Skeletal muscle satellite cell (primary cell): ENCODE data around the gene GPBAR1. TPM values are rescaled to one million over a fixed set of nuclear protein-coding genes. Genes with fewer than 3 reads are reported as not detected.
A peak's percentile ranks its signal among the peaks of the same experiment; 100 is the strongest.

Experiments used
- H3K27me3 ChIP-seq: 2 replicates; pipeline ENCODE4 v1.7.0; 2013; ENCODE audit warnings: low read length; ENCODE audit not compliant: control insufficient read depth, insufficient read depth
- H3K36me3 ChIP-seq: 2 replicates; pipeline ENCODE4 v1.7.0; 2013; ENCODE audit warnings: mild to moderate bottlenecking, control low read depth, low read length; ENCODE audit not compliant: insufficient read depth
- H3K4me1 ChIP-seq: 2 replicates; pipeline ENCODE4 v1.7.0; 2013; ENCODE audit warnings: low read length; ENCODE audit not compliant: control insufficient read depth, insufficient read depth
- H3K4me2 ChIP-seq: 2 replicates; pipeline ENCODE4 v1.7.0; 2013; ENCODE audit warnings: mild to moderate bottlenecking, low read length
- H3K4me3 ChIP-seq: 2 replicates; pipeline ENCODE4 v1.7.0; 2013; ENCODE audit warnings: low read length
- H3K9ac ChIP-seq: 2 replicates; pipeline ENCODE4 v1.7.0; 2013; ENCODE audit warnings: mild to moderate bottlenecking, low read depth, low read length, moderate library complexity
- H3K9me3 ChIP-seq: replicated peaks from 2 replicates; pipeline ENCODE4 v1.7.0; 2013; ENCODE audit warnings: mild to moderate bottlenecking, control low read depth, low read length
- total RNA-seq: library from RNA; depleted of rRNA; stranded (reverse); fragments of >200 nt; gene quantifications from 2 replicates; pipeline ENCODE4 v1.2.3, GENCODE V29; 2012; rRNA removed

GPBAR1 gene, protein sequence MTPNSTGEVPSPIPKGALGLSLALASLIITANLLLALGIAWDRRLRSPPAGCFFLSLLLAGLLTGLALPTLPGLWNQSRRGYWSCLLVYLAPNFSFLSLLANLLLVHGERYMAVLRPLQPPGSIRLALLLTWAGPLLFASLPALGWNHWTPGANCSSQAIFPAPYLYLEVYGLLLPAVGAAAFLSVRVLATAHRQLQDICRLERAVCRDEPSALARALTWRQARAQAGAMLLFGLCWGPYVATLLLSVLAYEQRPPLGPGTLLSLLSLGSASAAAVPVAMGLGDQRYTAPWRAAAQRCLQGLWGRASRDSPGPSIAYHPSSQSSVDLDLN
- total RNA-seq: under 0.01 and 0.44 TPM in 2 replicates

GRCh38 chr2:218260742-218261422 lies at the start of gene GPBAR1:
Gene GPBAR1, plus strand, starts transcription at chr2:218261015. Its CDS starts 1,710 bp downstream, at chr2:218262725.
- Histone ChIP-seq H3K9me3 (no peaks in the 10 kb centered on the region), H3K4me1 (peaks cover 12% of the 10 kb centered on the region), H3K9ac (no peak within 1 kb of the TSS), H3K27me3 (no peaks in the 10 kb centered on the region), H3K4me2 (no peak within 1 kb of the TSS), H3K4me3 (no peak within 1 kb of the TSS), H3K36me3 (peaks cover 37% of the 10 kb centered on the region)

DNA sequence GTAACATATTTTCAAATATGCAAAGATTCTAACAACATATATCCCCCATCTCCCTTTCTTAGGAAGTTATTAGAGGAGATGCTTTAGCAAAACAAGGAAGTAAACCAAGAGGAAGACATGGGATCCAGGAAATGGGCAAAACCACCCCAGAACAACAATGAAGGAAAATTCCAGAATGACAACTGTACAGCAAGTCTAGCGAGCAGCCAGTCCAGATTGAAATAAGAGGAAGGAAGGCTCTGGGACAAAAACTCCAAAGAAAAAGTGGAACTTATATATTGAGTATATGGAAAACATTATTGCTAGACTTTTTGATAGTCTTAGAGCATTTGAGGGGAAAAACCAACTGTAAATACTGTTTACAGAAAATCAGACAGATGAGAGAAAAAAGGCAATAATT lies 46.7 kb upstream of the GPBAR1 start:
- Histone ChIP-seq H3K9me3 (peaks cover 4% of the 10 kb centered on the region), H3K4me3 (no peak overlapping the region), H3K4me1 (peaks cover 11% of the 10 kb centered on the region), H3K9ac (no peak overlapping the region), H3K4me2 (no peak overlapping the region), H3K36me3 (no peaks in the 10 kb centered on the region), H3K27me3 (peaks cover 5% of the 10 kb centered on the region)

DNA sequence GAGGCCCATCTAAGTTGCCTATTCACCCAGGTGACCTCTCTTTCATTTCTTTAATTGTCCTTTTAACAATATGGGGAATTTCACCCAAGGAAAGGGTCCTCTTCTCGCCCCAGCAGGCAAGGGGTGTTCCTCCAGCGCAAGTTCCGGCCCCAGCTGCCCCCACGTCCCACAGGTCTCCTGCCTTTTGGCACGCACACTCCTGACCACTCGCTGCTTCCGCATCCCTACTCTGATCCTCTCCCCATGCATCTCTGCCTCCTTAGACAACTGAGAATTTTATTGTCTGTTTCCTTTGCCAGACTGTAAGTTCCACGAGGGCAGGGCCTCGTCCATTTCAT lies 44.5 kb upstream of the GPBAR1 start:
- Histone ChIP-seq H3K27me3 (peaks cover 5% of the 10 kb centered on the region), H3K9ac (peak overlapping the region; percentile 99), H3K9me3 (no peaks in the 10 kb centered on the region), H3K4me3 (peak overlapping the region; percentile 92), H3K4me2 (peak overlapping the region; percentile 89), H3K4me1 (peaks cover 32% of the 10 kb centered on the region), H3K36me3 (peaks cover 17% of the 10 kb centered on the region)

GRCh38 chr2:218216674-218217359 lies 44.0 kb upstream of the GPBAR1 start, which contains the start of gene ARPC2:
Gene ARPC2, plus strand, starts transcription at chr2:218217189. Its CDS starts 282 bp downstream, at chr2:218217471.
- Histone ChIP-seq H3K4me3 (peak within 1 kb of the TSS; percentile 92), H3K4me2 (peak within 1 kb of the TSS; percentile 90), H3K9ac (peak within 1 kb of the TSS; percentile 99), H3K9me3 (no peaks in the 10 kb centered on the region), H3K36me3 (peaks cover 22% of the 10 kb centered on the region), H3K27me3 (peaks cover 2% of the 10 kb centered on the region), H3K4me1 (peaks cover 33% of the 10 kb centered on the region)

- H3K36me3 ChIP-seq: peaks cover 25% of the 10 kb centered on the region
- no peaks in the 10 kb centered on the region for H3K9me3 ChIP-seq
Observed at GRCh38 chr2:218217360-218218267, 43.2 kb upstream of the GPBAR1 start.

GRCh38 chr2:218218268-218219185 lies 42.3 kb upstream of the GPBAR1 start:
- Histone ChIP-seq H3K36me3 (peaks cover 35% of the 10 kb centered on the region), H3K4me2 (peak overlapping the region; percentile 90), H3K4me1 (peaks cover 45% of the 10 kb centered on the region), H3K4me3 (peak overlapping the region; percentile 92), H3K9me3 (no peaks in the 10 kb centered on the region), H3K27me3 (no peaks in the 10 kb centered on the region), H3K9ac (peak overlapping the region; percentile 99)

More at GRCh38 chr2:218217360-218218267, 43.2 kb upstream of the GPBAR1 start:
- H3K27me3 ChIP-seq: no peaks in the 10 kb centered on the region
- peak overlapping the region; percentile 99 for H3K9ac ChIP-seq
- peak overlapping the region; percentile 90 for H3K4me2 ChIP-seq
- peaks cover 37% of the 10 kb centered on the region for H3K4me1 ChIP-seq
- peak overlapping the region; percentile 92 for H3K4me3 ChIP-seq

DNA sequence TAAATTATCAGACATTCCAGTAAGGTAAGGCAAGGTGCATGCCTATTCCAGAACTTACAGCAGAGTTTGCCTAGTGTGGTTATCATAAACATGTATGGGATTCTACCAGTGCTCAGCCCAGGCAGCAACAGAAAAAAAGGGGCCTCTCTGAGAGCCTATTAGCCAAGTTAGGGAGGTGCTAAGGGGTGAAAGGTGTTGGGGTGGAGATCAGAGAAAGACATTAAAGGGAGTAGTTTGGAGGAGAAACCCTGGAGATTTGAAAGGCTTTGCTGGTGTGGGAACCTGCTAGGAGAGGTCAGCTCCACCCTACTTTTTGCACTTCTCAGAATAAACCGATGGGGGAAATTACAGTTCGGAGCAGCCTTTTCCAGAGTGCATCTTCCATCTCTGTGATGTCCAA lies 40.9 kb upstream of the GPBAR1 start:
- H3K27me3 ChIP-seq: no peaks in the 10 kb centered on the region
- H3K9ac ChIP-seq: peak overlapping the region; percentile 99
- H3K36me3 ChIP-seq: peaks cover 47% of the 10 kb centered on the region
- peaks cover 49% of the 10 kb centered on the region for H3K4me1 ChIP-seq
- H3K4me2 ChIP-seq: peak overlapping the region; percentile 90
- no peaks in the 10 kb centered on the region for H3K9me3 ChIP-seq
- H3K4me3 ChIP-seq: peak overlapping the region; percentile 92

- H3K9ac ChIP-seq: no peak overlapping the region
- H3K4me2 ChIP-seq: peak overlapping the region; percentile 90
- peaks cover 57% of the 10 kb centered on the region for H3K36me3 ChIP-seq
- H3K9me3 ChIP-seq: no peaks in the 10 kb centered on the region
- H3K4me3 ChIP-seq: peak overlapping the region; percentile 33
- H3K27me3 ChIP-seq: no peaks in the 10 kb centered on the region
- H3K4me1 ChIP-seq: peaks cover 49% of the 10 kb centered on the region
Observed at GRCh38 chr2:218221000-218221399, 39.8 kb upstream of the GPBAR1 start.

DNA sequence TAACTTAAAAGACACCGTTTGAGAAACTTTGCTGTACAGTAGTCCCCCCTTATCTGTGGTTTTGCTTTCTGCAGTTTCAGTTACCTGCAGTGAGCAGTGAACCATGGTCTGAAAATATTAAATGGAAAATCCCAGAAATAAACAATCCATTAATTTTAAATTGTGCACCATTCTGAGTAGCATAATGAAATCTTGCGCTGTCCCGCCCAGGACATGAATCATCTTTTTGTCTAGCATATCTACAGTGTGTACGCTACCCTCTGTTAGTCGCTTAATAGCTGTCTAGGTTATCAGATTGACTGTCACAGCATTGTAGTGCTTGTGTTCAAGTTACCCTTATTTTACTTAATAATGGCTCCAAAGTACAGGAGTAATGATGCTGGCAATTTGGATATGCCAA lies 37.8 kb upstream of the GPBAR1 start:
- Histone ChIP-seq H3K4me2 (peak overlapping the region; percentile 8), H3K27me3 (no peaks in the 10 kb centered on the region), H3K9me3 (no peaks in the 10 kb centered on the region), H3K4me3 (no peak overlapping the region), H3K4me1 (peaks cover 42% of the 10 kb centered on the region), H3K9ac (no peak overlapping the region), H3K36me3 (peaks cover 67% of the 10 kb centered on the region)

- Histone ChIP-seq H3K27me3 (no peaks in the 10 kb centered on the region), H3K9me3 (no peaks in the 10 kb centered on the region), H3K4me2 (no peak overlapping the region), H3K9ac (no peak overlapping the region), H3K36me3 (peaks cover 75% of the 10 kb centered on the region), H3K4me1 (peaks cover 46% of the 10 kb centered on the region), H3K4me3 (no peak overlapping the region)
Observed at GRCh38 chr2:218224186-218224585, 36.6 kb upstream of the GPBAR1 start.
